Activated CD4-positive, alpha-beta T cell treated with anti-CD3 and anti-CD28 coated beads, Interleukin-2, amount 50 U/mL, for 1 hour (primary cell): ENCODE measurements around the gene AP2B1.

Experiments used
- DNase-seq: peaks from one replicate; pipeline ENCODE4 v3.0.0-alpha.2; 2020

Gene AP2B1

GRCh38 chr17:35731917-35732805 lies 145.0 kb downstream of the AP2B1 start:
- no peak for DNase-seq

- no peak for DNase-seq
These were observed 145.6 kb downstream of the AP2B1 start for GRCh38 chr17:35732806-35733136.

- no peak for DNase-seq
These were observed 146.2 kb downstream of the AP2B1 start for GRCh38 chr17:35733366-35733765.

- no peak for DNase-seq
These were observed 147.3 kb downstream of the AP2B1 start for GRCh38 chr17:35734396-35734795.

- no peak for DNase-seq
These were observed 148.1 kb downstream of the AP2B1 start for GRCh38 chr17:35735036-35735805.

GRCh38 chr17:35736236-35736635 lies 149.1 kb downstream of the AP2B1 start:
- no peak for DNase-seq

GRCh38 chr17:35738519-35739133 lies 151.5 kb downstream of the AP2B1 start:
- no peak for DNase-seq

GRCh38 chr17:35740216-35740615 lies 153.1 kb downstream of the AP2B1 start:
- DNase-seq = no peak

GRCh38 chr17:35740997-35741931 lies 154.1 kb downstream of the AP2B1 start:
- no peak for DNase-seq

GRCh38 chr17:35742496-35742895 lies 155.4 kb downstream of the AP2B1 start:
- no peak for DNase-seq

- no peak for DNase-seq
These were observed 155.9 kb downstream of the AP2B1 start for GRCh38 chr17:35742896-35743477.

GRCh38 chr17:35743626-35744328 lies 156.7 kb downstream of the AP2B1 start:
- no peak for DNase-seq

GRCh38 chr17:35744830-35745229 lies 157.7 kb downstream of the AP2B1 start:
- DNase-seq = no peak

GRCh38 chr17:35745246-35745645 lies 158.1 kb downstream of the AP2B1 start:
- DNase-seq = no peak

GRCh38 chr17:35745749-35746320 lies 158.7 kb downstream of the AP2B1 start:
- no peak for DNase-seq

GRCh38 chr17:35747540-35748017 lies 160.5 kb downstream of the AP2B1 start:
- peak; percentile 79 for DNase-seq

GRCh38 chr17:35748341-35748841 lies 161.3 kb downstream of the AP2B1 start:
- DNase-seq = no peak

GRCh38 chr17:35748979-35749378 lies 161.9 kb downstream of the AP2B1 start:
- DNase-seq = no peak

- DNase-seq = no peak
These were observed 162.7 kb downstream of the AP2B1 start for GRCh38 chr17:35749560-35750412.
